Measurements from ENCODE around the gene VPS8.

Gene VPS8

DNA sequence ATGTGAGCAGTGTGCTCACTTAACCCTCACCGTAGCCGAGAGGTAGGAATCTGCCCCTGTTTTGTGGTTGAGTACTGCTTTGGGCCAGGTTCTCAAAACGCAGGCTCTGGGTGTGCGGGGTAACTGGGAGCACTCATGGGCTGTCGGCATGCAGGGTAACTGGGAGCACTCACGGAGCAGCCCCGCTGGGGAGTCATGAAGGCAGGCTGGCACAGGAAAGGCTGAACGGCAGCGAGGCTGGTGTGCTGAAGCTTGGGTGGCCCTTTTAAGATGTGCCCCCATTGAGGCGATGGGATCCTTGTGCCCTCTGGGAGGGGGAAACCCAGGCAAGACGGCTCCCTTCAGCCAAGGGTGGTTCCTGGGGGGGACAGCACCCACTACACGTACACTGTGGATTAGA lies 44.6 kb upstream of the VPS8 start (continued):
- TF ChIP-seq ZC3H10 (CRISPR knock-in tag; IDR thresholded peaks at IDR 0.05) (no peak), ZNF565 (CRISPR knock-in tag; conservative IDR thresholded peaks at IDR 0.05; ENCODE audit: low read depth) (no peak), ZFP30 (CRISPR knock-in tag; IDR thresholded peaks at IDR 0.05) (no peak)

DNA sequence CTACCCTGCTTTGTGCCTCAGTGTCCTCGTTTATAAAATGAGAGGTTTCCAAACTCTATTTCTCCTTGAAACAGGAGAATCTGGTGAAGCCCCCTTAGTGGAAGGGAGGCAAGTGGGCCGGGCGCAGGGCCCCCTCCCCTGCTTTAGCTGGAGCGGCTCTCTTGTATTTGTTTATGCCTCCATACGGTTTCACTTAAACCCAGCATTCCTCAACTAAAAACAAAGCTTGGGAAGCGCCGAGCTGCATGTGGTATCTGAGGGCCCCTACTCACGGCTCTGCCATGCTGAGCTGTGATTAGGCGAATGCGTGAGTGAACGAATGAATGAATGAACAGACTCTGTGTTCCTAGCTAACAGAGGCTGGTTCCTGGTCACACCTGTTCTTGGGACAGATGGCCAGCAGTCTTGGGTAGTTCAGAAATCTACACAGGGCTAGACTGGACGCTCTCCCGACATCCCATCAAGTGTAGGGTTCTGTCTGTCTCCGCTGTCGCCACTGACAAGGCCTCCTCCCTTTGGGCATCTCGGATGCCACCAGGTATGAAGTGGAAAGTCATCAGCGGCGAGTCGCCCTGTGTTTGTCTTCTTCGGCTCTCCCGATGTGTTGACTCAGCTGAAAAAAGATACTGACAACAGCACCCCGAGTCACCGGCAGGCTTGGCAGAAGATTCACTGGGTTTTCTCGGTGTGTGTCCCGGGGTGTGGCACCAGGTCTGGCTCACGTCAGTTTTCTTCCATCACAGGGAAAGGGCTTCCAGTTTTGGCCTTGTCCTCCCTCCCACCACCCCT lies 42.4 kb upstream of the VPS8 start:
- no peak for ATAC-seq
- TF ChIP-seq ISL1 (CRISPR knock-in tag; IDR thresholded peaks at IDR 0.05) = no peak
- TF ChIP-seq, protein P1, sequence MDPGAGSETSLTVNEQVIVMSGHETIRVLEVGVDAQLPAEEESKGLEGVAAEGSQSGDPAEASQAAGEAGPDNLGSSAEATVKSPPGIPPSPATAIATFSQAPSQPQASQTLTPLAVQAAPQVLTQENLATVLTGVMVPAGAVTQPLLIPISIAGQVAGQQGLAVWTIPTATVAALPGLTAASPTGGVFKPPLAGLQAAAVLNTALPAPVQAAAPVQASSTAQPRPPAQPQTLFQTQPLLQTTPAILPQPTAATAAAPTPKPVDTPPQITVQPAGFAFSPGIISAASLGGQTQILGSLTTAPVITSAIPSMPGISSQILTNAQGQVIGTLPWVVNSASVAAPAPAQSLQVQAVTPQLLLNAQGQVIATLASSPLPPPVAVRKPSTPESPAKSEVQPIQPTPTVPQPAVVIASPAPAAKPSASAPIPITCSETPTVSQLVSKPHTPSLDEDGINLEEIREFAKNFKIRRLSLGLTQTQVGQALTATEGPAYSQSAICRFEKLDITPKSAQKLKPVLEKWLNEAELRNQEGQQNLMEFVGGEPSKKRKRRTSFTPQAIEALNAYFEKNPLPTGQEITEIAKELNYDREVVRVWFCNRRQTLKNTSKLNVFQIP (CRISPR knock-in tag; IDR thresholded peaks at IDR 0.05; ENCODE audit: borderline replicate concordance, low read depth) = no peak
- no peak for TF ChIP-seq ZFP30 (CRISPR knock-in tag; IDR thresholded peaks at IDR 0.05)
- TF ChIP-seq ZNF8 (CRISPR knock-in tag; IDR thresholded peaks at IDR 0.05) = no peak
- TF ChIP-seq, protein P2, sequence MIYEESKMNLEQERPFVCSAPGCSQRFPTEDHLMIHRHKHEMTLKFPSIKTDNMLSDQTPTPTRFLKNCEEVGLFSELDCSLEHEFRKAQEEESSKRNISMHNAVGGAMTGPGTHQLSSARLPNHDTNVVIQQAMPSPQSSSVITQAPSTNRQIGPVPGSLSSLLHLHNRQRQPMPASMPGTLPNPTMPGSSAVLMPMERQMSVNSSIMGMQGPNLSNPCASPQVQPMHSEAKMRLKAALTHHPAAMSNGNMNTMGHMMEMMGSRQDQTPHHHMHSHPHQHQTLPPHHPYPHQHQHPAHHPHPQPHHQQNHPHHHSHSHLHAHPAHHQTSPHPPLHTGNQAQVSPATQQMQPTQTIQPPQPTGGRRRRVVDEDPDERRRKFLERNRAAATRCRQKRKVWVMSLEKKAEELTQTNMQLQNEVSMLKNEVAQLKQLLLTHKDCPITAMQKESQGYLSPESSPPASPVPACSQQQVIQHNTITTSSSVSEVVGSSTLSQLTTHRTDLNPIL (CRISPR knock-in tag; IDR thresholded peaks at IDR 0.05; ENCODE audit: low read depth) = no peak
- no peak for TF ChIP-seq ZNF70 (CRISPR knock-in tag; IDR thresholded peaks at IDR 0.05)
- TF ChIP-seq RARB (CRISPR knock-in tag; IDR thresholded peaks at IDR 0.05) = no peak
- no peak for TF ChIP-seq ZFP3 (CRISPR knock-in tag; IDR thresholded peaks at IDR 0.05)
- no peak for TF ChIP-seq PPARA (CRISPR knock-in tag; IDR thresholded peaks at IDR 0.05; ENCODE audit: borderline replicate concordance)
- TF ChIP-seq, protein P3, sequence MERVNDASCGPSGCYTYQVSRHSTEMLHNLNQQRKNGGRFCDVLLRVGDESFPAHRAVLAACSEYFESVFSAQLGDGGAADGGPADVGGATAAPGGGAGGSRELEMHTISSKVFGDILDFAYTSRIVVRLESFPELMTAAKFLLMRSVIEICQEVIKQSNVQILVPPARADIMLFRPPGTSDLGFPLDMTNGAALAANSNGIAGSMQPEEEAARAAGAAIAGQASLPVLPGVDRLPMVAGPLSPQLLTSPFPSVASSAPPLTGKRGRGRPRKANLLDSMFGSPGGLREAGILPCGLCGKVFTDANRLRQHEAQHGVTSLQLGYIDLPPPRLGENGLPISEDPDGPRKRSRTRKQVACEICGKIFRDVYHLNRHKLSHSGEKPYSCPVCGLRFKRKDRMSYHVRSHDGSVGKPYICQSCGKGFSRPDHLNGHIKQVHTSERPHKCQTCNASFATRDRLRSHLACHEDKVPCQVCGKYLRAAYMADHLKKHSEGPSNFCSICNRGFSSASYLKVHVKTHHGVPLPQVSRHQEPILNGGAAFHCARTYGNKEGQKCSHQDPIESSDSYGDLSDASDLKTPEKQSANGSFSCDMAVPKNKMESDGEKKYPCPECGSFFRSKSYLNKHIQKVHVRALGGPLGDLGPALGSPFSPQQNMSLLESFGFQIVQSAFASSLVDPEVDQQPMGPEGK (CRISPR knock-in tag; IDR thresholded peaks at IDR 0.05; ENCODE audit: borderline replicate concordance) = no peak
- no peak for TF ChIP-seq OSR1 (CRISPR knock-in tag; IDR thresholded peaks at IDR 0.05)
- TF ChIP-seq ARNTL (CRISPR knock-in tag; IDR thresholded peaks at IDR 0.05; ENCODE audit: borderline replicate concordance, low read depth) = no peak
- TF ChIP-seq SNAI2 (CRISPR knock-in tag; IDR thresholded peaks at IDR 0.05) = no peak
- TF ChIP-seq ZC3H10 (CRISPR knock-in tag; IDR thresholded peaks at IDR 0.05) = no peak
- no peak for TF ChIP-seq TOX (CRISPR knock-in tag; IDR thresholded peaks at IDR 0.05; ENCODE audit: borderline replicate concordance)
- TF ChIP-seq ESRRG (CRISPR knock-in tag; IDR thresholded peaks at IDR 0.05) = no peak
- TF ChIP-seq, protein P4, sequence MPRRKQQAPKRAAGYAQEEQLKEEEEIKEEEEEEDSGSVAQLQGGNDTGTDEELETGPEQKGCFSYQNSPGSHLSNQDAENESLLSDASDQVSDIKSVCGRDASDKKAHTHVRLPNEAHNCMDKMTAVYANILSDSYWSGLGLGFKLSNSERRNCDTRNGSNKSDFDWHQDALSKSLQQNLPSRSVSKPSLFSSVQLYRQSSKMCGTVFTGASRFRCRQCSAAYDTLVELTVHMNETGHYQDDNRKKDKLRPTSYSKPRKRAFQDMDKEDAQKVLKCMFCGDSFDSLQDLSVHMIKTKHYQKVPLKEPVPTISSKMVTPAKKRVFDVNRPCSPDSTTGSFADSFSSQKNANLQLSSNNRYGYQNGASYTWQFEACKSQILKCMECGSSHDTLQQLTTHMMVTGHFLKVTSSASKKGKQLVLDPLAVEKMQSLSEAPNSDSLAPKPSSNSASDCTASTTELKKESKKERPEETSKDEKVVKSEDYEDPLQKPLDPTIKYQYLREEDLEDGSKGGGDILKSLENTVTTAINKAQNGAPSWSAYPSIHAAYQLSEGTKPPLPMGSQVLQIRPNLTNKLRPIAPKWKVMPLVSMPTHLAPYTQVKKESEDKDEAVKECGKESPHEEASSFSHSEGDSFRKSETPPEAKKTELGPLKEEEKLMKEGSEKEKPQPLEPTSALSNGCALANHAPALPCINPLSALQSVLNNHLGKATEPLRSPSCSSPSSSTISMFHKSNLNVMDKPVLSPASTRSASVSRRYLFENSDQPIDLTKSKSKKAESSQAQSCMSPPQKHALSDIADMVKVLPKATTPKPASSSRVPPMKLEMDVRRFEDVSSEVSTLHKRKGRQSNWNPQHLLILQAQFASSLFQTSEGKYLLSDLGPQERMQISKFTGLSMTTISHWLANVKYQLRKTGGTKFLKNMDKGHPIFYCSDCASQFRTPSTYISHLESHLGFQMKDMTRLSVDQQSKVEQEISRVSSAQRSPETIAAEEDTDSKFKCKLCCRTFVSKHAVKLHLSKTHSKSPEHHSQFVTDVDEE (CRISPR knock-in tag; IDR thresholded peaks at IDR 0.05) = no peak
- no peak for TF ChIP-seq BACH2 (CRISPR knock-in tag; IDR thresholded peaks at IDR 0.05; ENCODE audit: borderline replicate concordance)
- no peak for TF ChIP-seq TCF4 (CRISPR knock-in tag; IDR thresholded peaks at IDR 0.05; ENCODE audit: borderline replicate concordance)
- no peak for TF ChIP-seq CSDC2 (CRISPR knock-in tag; IDR thresholded peaks at IDR 0.05)

DNA sequence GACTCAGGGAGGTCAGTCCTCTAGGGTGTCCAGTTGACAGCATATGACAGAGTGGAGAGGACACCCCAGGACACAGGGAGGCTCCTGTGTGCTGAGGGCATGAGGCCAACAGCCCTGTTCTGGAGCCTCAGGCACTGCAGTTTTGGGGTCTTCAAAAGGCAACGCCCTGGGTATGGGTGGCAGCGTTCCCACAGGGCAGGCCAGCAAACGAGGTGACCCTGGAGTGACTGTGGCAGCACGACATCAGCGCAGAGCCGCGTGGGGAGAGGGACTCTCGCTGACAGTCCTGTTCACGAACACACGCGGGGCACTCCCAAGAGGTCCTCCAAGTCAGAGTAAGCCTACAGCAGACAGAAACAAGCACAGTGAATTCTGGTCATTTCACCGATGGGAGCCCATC lies 41.4 kb upstream of the VPS8 start:
- ATAC-seq = no peak
- TF ChIP-seq, protein P4 (CRISPR knock-in tag; IDR thresholded peaks at IDR 0.05) = no peak
- TF ChIP-seq, protein P5, sequence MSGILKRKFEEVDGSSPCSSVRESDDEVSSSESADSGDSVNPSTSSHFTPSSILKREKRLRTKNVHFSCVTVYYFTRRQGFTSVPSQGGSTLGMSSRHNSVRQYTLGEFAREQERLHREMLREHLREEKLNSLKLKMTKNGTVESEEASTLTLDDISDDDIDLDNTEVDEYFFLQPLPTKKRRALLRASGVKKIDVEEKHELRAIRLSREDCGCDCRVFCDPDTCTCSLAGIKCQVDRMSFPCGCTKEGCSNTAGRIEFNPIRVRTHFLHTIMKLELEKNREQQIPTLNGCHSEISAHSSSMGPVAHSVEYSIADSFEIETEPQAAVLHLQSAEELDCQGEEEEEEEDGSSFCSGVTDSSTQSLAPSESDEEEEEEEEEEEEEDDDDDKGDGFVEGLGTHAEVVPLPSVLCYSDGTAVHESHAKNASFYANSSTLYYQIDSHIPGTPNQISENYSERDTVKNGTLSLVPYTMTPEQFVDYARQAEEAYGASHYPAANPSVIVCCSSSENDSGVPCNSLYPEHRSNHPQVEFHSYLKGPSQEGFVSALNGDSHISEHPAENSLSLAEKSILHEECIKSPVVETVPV (CRISPR knock-in tag; IDR thresholded peaks at IDR 0.05) = no peak
- TF ChIP-seq ESRRG (CRISPR knock-in tag; IDR thresholded peaks at IDR 0.05) (no peak), CSDC2 (CRISPR knock-in tag; IDR thresholded peaks at IDR 0.05) (no peak), GLIS3 (CRISPR knock-in tag; IDR thresholded peaks at IDR 0.05) (no peak), TOX (CRISPR knock-in tag; IDR thresholded peaks at IDR 0.05; ENCODE audit: borderline replicate concordance) (no peak), ZNF70 (CRISPR knock-in tag; IDR thresholded peaks at IDR 0.05) (no peak), ARNTL (CRISPR knock-in tag; IDR thresholded peaks at IDR 0.05; ENCODE audit: borderline replicate concordance, low read depth) (no peak), OSR1 (CRISPR knock-in tag; IDR thresholded peaks at IDR 0.05) (no peak), BACH2 (CRISPR knock-in tag; IDR thresholded peaks at IDR 0.05; ENCODE audit: borderline replicate concordance) (no peak)
- TF ChIP-seq, protein P3 (CRISPR knock-in tag; IDR thresholded peaks at IDR 0.05; ENCODE audit: borderline replicate concordance) = no peak
